ENCODE data around the gene PAQR9.

Gene PAQR9

GRCh38 chr3:142984255-142984654 lies 20.8 kb upstream of the PAQR9 start:
- H3K36me3 ChIP-seq (ENCODE audit: control insufficient read depth in 5 of 5, insufficient read depth in 5 of 5, low read length in 5 of 5): no peaks in the 10 kb centered on the region
- no peak overlapping the region for H3K9ac ChIP-seq (ENCODE audit: low read length in 5 of 5)
- no peak overlapping the region for H3K27ac ChIP-seq (ENCODE audit: low read depth, low read length)
- H3K4me1 ChIP-seq (ENCODE audit: control insufficient read depth in 5 of 5, insufficient read depth in 5 of 5, low read length in 5 of 5): peaks cover 0 to 5% (median 0%) of the 10 kb centered on the region in 5 donors
- H3K27me3 ChIP-seq (ENCODE audit: control insufficient read depth in 5 of 5, insufficient read depth in 4 of 5, low read length in 5 of 5): no peaks in the 10 kb centered on the region
- H3K4me3 ChIP-seq (ENCODE audit: low read depth in 1 of 5, low read length in 5 of 5): no peak overlapping the region
- H3K9me3 ChIP-seq (ENCODE audit: control insufficient read depth in 5 of 5, low read length in 5 of 5): no peaks in the 10 kb centered on the region

DNA sequence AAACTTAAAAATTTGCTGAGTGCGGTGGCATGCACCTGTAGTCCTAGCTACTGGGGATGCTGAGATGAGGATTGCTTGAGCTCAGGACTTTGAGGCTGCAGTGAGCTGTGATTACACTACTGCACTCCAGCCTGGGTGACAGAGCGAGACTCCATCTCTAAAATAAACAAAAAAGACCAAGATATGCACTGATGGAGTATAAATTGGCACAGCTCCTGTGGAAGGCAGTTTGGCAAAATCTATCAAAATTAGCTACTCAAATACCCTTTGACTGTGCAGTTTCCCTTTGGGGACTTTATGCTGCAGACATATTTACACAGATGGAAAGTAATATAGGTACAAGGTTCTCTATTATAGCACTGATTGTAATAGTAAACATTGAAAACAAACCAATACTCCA lies 19.8 kb upstream of the PAQR9 start:
- no peak overlapping the region for H3K27ac ChIP-seq (ENCODE audit: low read depth, low read length)
- H3K9me3 ChIP-seq (ENCODE audit: control insufficient read depth in 5 of 5, low read length in 5 of 5): no peaks in the 10 kb centered on the region
- no peak overlapping the region for H3K9ac ChIP-seq (ENCODE audit: low read length in 5 of 5)
- peaks cover 0 to 5% (median 0%) of the 10 kb centered on the region in 5 donors for H3K4me1 ChIP-seq (ENCODE audit: control insufficient read depth in 5 of 5, insufficient read depth in 5 of 5, low read length in 5 of 5)
- H3K4me3 ChIP-seq (ENCODE audit: low read depth in 1 of 5, low read length in 5 of 5): no peak overlapping the region
- no peaks in the 10 kb centered on the region for H3K27me3 ChIP-seq (ENCODE audit: control insufficient read depth in 5 of 5, insufficient read depth in 4 of 5, low read length in 5 of 5)
- H3K36me3 ChIP-seq (ENCODE audit: control insufficient read depth in 5 of 5, insufficient read depth in 5 of 5, low read length in 5 of 5): no peaks in the 10 kb centered on the region

GRCh38 chr3:142982038-142982773 lies 18.7 kb upstream of the PAQR9 start:
- Histone ChIP-seq H3K4me1 (ENCODE audit: control insufficient read depth in 5 of 5, insufficient read depth in 5 of 5, low read length in 5 of 5) (no peaks in the 10 kb centered on the region), H3K27ac (ENCODE audit: low read depth, low read length) (no peak overlapping the region), H3K9me3 (ENCODE audit: control insufficient read depth in 5 of 5, low read length in 5 of 5) (no peaks in the 10 kb centered on the region), H3K4me3 (ENCODE audit: low read depth in 1 of 5, low read length in 5 of 5) (no peak overlapping the region), H3K27me3 (ENCODE audit: control insufficient read depth in 5 of 5, insufficient read depth in 4 of 5, low read length in 5 of 5) (no peaks in the 10 kb centered on the region), H3K36me3 (ENCODE audit: control insufficient read depth in 5 of 5, insufficient read depth in 5 of 5, low read length in 5 of 5) (no peaks in the 10 kb centered on the region), H3K9ac (ENCODE audit: low read length in 5 of 5) (no peak overlapping the region)

DNA sequence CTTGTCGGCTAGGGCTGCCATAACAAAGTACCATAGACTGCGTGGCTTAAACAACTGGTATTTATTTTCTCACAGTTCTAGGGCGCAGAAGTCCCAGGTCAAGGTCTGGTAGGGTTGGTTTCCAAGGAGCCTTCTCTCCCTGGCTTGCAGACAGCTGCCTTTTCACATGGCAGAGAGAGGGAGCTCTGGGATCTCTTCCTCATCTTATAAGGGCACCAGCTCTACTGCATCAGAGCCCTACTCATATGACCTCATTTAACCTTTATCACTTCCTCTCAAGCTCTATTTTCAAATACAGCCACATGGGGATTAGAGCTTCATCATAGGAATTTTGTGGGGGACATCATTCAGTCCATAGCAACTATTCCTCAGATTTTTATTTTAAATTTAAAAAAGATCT lies 17.6 kb upstream of the PAQR9 start:
- Histone ChIP-seq H3K9me3 (ENCODE audit: control insufficient read depth in 5 of 5, low read length in 5 of 5) (no peaks in the 10 kb centered on the region), H3K27ac (ENCODE audit: low read depth, low read length) (no peak overlapping the region), H3K4me1 (ENCODE audit: control insufficient read depth in 5 of 5, insufficient read depth in 5 of 5, low read length in 5 of 5) (peaks cover 0 to 7% (median 7%) of the 10 kb centered on the region in 5 donors), H3K36me3 (ENCODE audit: control insufficient read depth in 5 of 5, insufficient read depth in 5 of 5, low read length in 5 of 5) (no peaks in the 10 kb centered on the region), H3K4me3 (ENCODE audit: low read depth in 1 of 5, low read length in 5 of 5) (no peak overlapping the region), H3K9ac (ENCODE audit: low read length in 5 of 5) (no peak overlapping the region), H3K27me3 (ENCODE audit: control insufficient read depth in 5 of 5, insufficient read depth in 4 of 5, low read length in 5 of 5) (no peaks in the 10 kb centered on the region)

DNA sequence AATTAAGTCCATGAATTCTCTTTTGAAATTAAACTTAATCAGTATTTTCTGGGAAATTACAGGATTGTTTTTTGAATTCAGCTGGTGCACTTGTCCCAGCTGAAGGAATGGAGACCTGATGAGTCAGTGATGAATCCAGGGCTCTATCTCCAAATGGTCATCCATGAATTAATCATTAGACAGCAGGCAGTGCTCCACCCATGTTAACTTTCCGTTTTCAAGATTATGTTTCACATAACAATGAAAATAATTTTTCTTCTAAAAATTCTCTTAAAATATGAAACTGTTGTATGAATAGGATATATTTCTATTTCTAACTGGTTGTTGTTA lies 13.9 kb upstream of the PAQR9 start:
- Histone ChIP-seq H3K27me3 (ENCODE audit: control insufficient read depth in 5 of 5, insufficient read depth in 4 of 5, low read length in 5 of 5) (no peaks in the 10 kb centered on the region), H3K27ac (ENCODE audit: low read depth, low read length) (no peak overlapping the region), H3K9ac (ENCODE audit: low read length in 5 of 5) (no peak overlapping the region), H3K4me1 (ENCODE audit: control insufficient read depth in 5 of 5, insufficient read depth in 5 of 5, low read length in 5 of 5) (peaks cover 0 to 7% (median 7%) of the 10 kb centered on the region in 5 donors), H3K4me3 (ENCODE audit: low read depth in 1 of 5, low read length in 5 of 5) (no peak overlapping the region), H3K9me3 (ENCODE audit: control insufficient read depth in 5 of 5, low read length in 5 of 5) (no peaks in the 10 kb centered on the region), H3K36me3 (ENCODE audit: control insufficient read depth in 5 of 5, insufficient read depth in 5 of 5, low read length in 5 of 5) (no peaks in the 10 kb centered on the region)

DNA sequence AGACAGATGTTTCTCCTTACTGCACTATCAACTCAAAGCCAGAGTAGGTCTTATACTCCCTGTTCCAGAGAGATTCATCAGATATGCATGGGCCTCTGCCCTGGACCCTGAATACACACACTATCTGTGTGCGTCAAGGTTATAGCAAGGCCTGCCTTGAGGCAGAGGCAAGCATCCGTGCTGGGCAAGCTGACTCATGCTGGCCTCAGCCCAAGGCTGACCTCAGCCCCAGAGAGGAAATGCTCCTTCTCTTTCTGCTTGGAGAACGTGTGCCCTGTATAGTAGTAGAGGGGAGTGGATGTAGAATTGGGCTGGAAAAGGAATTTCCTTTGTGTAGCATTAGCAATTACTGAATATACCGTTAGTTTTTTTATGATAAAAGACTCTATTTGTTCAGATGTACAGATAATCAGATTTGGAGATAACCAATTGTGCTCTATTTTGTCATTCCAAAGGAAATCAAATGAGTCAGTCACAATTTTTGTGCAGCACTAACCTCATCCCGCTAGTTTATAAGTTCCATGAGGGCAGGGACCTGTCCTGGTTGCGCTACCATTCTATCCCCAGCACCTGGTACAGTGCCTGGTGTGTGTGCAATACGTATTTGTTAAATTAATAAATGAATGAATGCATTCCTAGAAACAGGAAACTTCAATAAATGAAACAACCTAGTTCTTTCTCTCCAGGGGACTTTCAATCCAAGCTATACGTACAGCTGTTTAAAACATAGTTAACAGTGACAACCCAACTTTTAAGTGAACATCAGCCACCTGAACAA lies 13.3 kb upstream of the PAQR9 start:
- Histone ChIP-seq H3K27me3 (ENCODE audit: control insufficient read depth in 5 of 5, insufficient read depth in 4 of 5, low read length in 5 of 5) (no peaks in the 10 kb centered on the region), H3K4me3 (ENCODE audit: low read depth in 1 of 5, low read length in 5 of 5) (no peak overlapping the region), H3K4me1 (ENCODE audit: control insufficient read depth in 5 of 5, insufficient read depth in 5 of 5, low read length in 5 of 5) (peaks cover 0 to 7% (median 7%) of the 10 kb centered on the region in 5 donors), H3K27ac (ENCODE audit: low read depth, low read length) (no peak overlapping the region), H3K9ac (ENCODE audit: low read length in 5 of 5) (no peak overlapping the region), H3K9me3 (ENCODE audit: control insufficient read depth in 5 of 5, low read length in 5 of 5) (no peaks in the 10 kb centered on the region), H3K36me3 (ENCODE audit: control insufficient read depth in 5 of 5, insufficient read depth in 5 of 5, low read length in 5 of 5) (no peaks in the 10 kb centered on the region)

DNA sequence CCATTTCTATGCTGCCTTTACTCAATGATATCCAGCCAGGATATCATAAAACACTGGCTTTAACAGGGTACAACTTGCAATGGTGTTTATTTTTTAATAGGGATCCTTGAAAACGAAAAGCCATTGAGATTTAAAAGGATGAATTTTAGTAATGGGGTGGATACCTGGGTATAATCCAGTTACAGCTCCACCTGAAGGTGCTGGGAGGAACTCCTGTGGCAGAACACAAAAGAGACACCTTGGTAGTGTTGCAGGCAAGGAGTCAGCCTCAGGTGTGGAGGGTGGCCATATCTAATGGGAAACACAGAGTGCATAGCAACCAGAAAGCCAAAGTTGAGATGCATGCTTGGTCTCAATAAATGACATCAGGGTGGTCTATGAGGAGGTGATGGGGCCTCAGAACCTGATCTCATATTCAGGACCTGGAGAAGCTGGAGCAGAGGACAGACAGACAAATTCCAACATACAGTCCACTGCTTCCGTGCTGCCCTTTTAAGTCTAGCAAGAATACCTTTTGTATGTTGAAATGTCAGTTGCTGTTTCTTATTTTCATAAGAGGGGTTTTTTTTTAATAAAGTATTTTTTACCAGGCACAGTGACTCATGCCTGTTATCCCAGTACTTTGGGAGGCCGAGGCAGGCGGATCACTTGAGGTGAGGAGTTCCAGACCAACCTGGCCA lies 12.0 kb upstream of the PAQR9 start:
- Histone ChIP-seq H3K4me1 (ENCODE audit: control insufficient read depth in 5 of 5, insufficient read depth in 5 of 5, low read length in 5 of 5) (peaks cover 0 to 7% (median 7%) of the 10 kb centered on the region in 5 donors), H3K36me3 (ENCODE audit: control insufficient read depth in 5 of 5, insufficient read depth in 5 of 5, low read length in 5 of 5) (no peaks in the 10 kb centered on the region), H3K27ac (ENCODE audit: low read depth, low read length) (no peak overlapping the region), H3K27me3 (ENCODE audit: control insufficient read depth in 5 of 5, insufficient read depth in 4 of 5, low read length in 5 of 5) (no peaks in the 10 kb centered on the region), H3K4me3 (ENCODE audit: low read depth in 1 of 5, low read length in 5 of 5) (no peak overlapping the region), H3K9ac (ENCODE audit: low read length in 5 of 5) (no peak overlapping the region), H3K9me3 (ENCODE audit: control insufficient read depth in 5 of 5, low read length in 5 of 5) (no peaks in the 10 kb centered on the region)

GRCh38 chr3:142973217-142974009 lies 9.9 kb upstream of the PAQR9 start:
- Histone ChIP-seq H3K4me3 (ENCODE audit: low read depth in 1 of 5, low read length in 5 of 5) (no peak overlapping the region), H3K4me1 (ENCODE audit: control insufficient read depth in 5 of 5, insufficient read depth in 5 of 5, low read length in 5 of 5) (peaks cover 0 to 7% (median 7%) of the 10 kb centered on the region in 5 donors), H3K9me3 (ENCODE audit: control insufficient read depth in 5 of 5, low read length in 5 of 5) (no peaks in the 10 kb centered on the region), H3K27me3 (ENCODE audit: control insufficient read depth in 5 of 5, insufficient read depth in 4 of 5, low read length in 5 of 5) (no peaks in the 10 kb centered on the region), H3K36me3 (ENCODE audit: control insufficient read depth in 5 of 5, insufficient read depth in 5 of 5, low read length in 5 of 5) (no peaks in the 10 kb centered on the region), H3K9ac (ENCODE audit: low read length in 5 of 5) (no peak overlapping the region), H3K27ac (ENCODE audit: low read depth, low read length) (no peak overlapping the region)

- Histone ChIP-seq H3K4me1 (ENCODE audit: control insufficient read depth in 5 of 5, insufficient read depth in 5 of 5, low read length in 5 of 5) (peaks cover 0 to 7% (median 7%) of the 10 kb centered on the region in 5 donors), H3K36me3 (ENCODE audit: control insufficient read depth in 5 of 5, insufficient read depth in 5 of 5, low read length in 5 of 5) (no peaks in the 10 kb centered on the region), H3K9ac (ENCODE audit: low read length in 5 of 5) (no peak overlapping the region), H3K4me3 (ENCODE audit: low read depth in 1 of 5, low read length in 5 of 5) (no peak overlapping the region), H3K27me3 (ENCODE audit: control insufficient read depth in 5 of 5, insufficient read depth in 4 of 5, low read length in 5 of 5) (no peaks in the 10 kb centered on the region), H3K9me3 (ENCODE audit: control insufficient read depth in 5 of 5, low read length in 5 of 5) (no peaks in the 10 kb centered on the region), H3K27ac (ENCODE audit: low read depth, low read length) (no peak overlapping the region)
Measured at GRCh38 chr3:142972092-142972753, 8.7 kb upstream of the PAQR9 start.

All from subcutaneous abdominal adipose tissue (tissue), 5 donors.